HepG2 (cell line): ENCODE measurements around the gene NIFK. TPM values are rescaled to one million over a fixed set of nuclear protein-coding genes. Genes with fewer than 3 reads are reported as not detected.
A peak's percentile ranks its signal among the peaks of the same experiment; 100 is the strongest.

Experiments used
- ATF6 ChIP-seq: sonication (generic); formaldehyde crosslinking; conservative IDR thresholded peaks from 2 replicates; pipeline ENCODE4 v1.4.0; 2020; ENCODE audit warnings: missing genetic modification reagents
- ATF7 ChIP-seq, 2 experiments: fragments of 450-650 bp in 1 of 2; sonication (generic) in 1 of 2; formaldehyde crosslinking in 1 of 2; IDR thresholded peaks; 2 replicates each; pipeline versions ENCODE4 v1.4.0 to v1.6.1; 2016 to 2020; ENCODE audit warnings: antibody characterized with exemption in 1 of 2, mild to moderate bottlenecking in 1 of 2, missing genetic modification reagents in 1 of 2
- DPF2 ChIP-seq: sonication (generic); formaldehyde crosslinking; IDR thresholded peaks from 2 replicates; pipeline ENCODE4 v1.4.0; 2020; ENCODE audit warnings: mild to moderate bottlenecking, low read depth, missing genetic modification reagents, borderline replicate concordance
- HDAC1 ChIP-seq: sonication (generic); formaldehyde crosslinking; IDR thresholded peaks from 2 replicates; pipeline ENCODE4 v1.5.1; 2020; ENCODE audit warnings: mild to moderate bottlenecking, missing genetic modification reagents
- HNF1B ChIP-seq: sonication (generic); formaldehyde crosslinking; IDR thresholded peaks from 2 replicates; pipeline ENCODE4 v1.5.1; 2020; ENCODE audit warnings: mild to moderate bottlenecking, moderate library complexity, missing genetic modification reagents
- HNRNPK ChIP-seq: fragments of 200-400 bp; formaldehyde crosslinking; IDR thresholded peaks from 2 replicates; pipeline ENCODE4 v1.6.1; 2018; ENCODE audit warnings: low read length, low read depth, moderate library complexity, mild to moderate bottlenecking; ENCODE audit not compliant: poor library complexity, severe bottlenecking
- IRF9 ChIP-seq: sonication (generic); formaldehyde crosslinking; IDR thresholded peaks from 2 replicates; pipeline ENCODE4 v1.8.0; 2022; ENCODE audit warnings: missing genetic modification reagents, mild to moderate bottlenecking, borderline replicate concordance
- JUND ChIP-seq: sonication (generic); formaldehyde crosslinking; IDR thresholded peaks from 2 replicates; pipeline ENCODE4 v1.8.0; 2022; ENCODE audit warnings: mild to moderate bottlenecking, missing genetic modification reagents
- KDM6A ChIP-seq: IDR thresholded peaks from 2 replicates; pipeline ENCODE4 v1.6.1; 2016; ENCODE audit warnings: low read depth
- MEIS1 ChIP-seq: sonication (generic); formaldehyde crosslinking; IDR thresholded peaks from 2 replicates; pipeline ENCODE4 v1.9.0; 2021; ENCODE audit warnings: mild to moderate bottlenecking, missing genetic modification reagents, moderate library complexity, borderline replicate concordance
- MTERF4 ChIP-seq: sonication (generic); formaldehyde crosslinking; IDR thresholded peaks from 2 replicates; pipeline ENCODE4 v1.8.0; 2023; ENCODE audit warnings: mild to moderate bottlenecking, missing genetic modification reagents
- POLR2A ChIP-seq, 2 experiments: IDR thresholded peaks; 2 replicates each; pipeline ENCODE4 v1.6.1; 2011; ENCODE audit warnings: low read depth in 2 of 2, low read length in 2 of 2, mild to moderate bottlenecking in 1 of 2, moderate library complexity in 1 of 2; ENCODE audit not compliant: insufficient read depth in 1 of 2
- POLR2G ChIP-seq: fragments of 200-400 bp; formaldehyde crosslinking; IDR thresholded peaks from 2 replicates; pipeline ENCODE4 v1.6.1; 2018; ENCODE audit warnings: mild to moderate bottlenecking, low read depth, low read length, moderate library complexity
- RFX3 ChIP-seq: IDR thresholded peaks from 2 replicates; pipeline ENCODE4 v1.6.1; 2016; ENCODE audit warnings: missing biosample characterization, missing genetic modification reagents
- SATB2 ChIP-seq: sonication (generic); formaldehyde crosslinking; IDR thresholded peaks from 2 replicates; pipeline ENCODE4 v1.5.0; 2020; ENCODE audit warnings: missing genetic modification reagents
- SMAD9 ChIP-seq: sonication (generic); formaldehyde crosslinking; IDR thresholded peaks from 2 replicates; pipeline ENCODE4 v1.5.1; 2020; ENCODE audit warnings: mild to moderate bottlenecking, missing genetic modification reagents
- SOX6 ChIP-seq, 2 experiments: fragments of 450-650 bp in 1 of 2; sonication (generic) in 1 of 2; formaldehyde crosslinking in 1 of 2; IDR thresholded peaks; 2 replicates each; pipeline versions ENCODE4 v1.4.0 to v1.6.1; 2017 to 2020; ENCODE audit warnings: antibody characterized with exemption in 1 of 2, mild to moderate bottlenecking in 1 of 2, missing genetic modification reagents in 1 of 2
- SP4 ChIP-seq: sonication (generic); formaldehyde crosslinking; IDR thresholded peaks from 2 replicates; pipeline ENCODE4 v1.8.1; 2023; ENCODE audit warnings: mild to moderate bottlenecking, missing genetic modification reagents
- THAP11 ChIP-seq: IDR thresholded peaks from 2 replicates; pipeline ENCODE4 v1.6.1; 2016; ENCODE audit warnings: missing biosample characterization, missing genetic modification reagents
- TMF1 ChIP-seq: sonication (generic); formaldehyde crosslinking; IDR thresholded peaks from 2 replicates; pipeline ENCODE4 v1.8.1; 2022; ENCODE audit warnings: low read depth, missing genetic modification reagents
- ZBTB21 ChIP-seq: sonication (generic); formaldehyde crosslinking; IDR thresholded peaks from 2 replicates; pipeline ENCODE4 v1.4.0; 2020; ENCODE audit warnings: missing genetic modification reagents
- ZNF260 ChIP-seq: sonication (generic); formaldehyde crosslinking; IDR thresholded peaks from 2 replicates; pipeline ENCODE4 v1.4.0; 2020; ENCODE audit warnings: missing genetic modification reagents, low read depth, mild to moderate bottlenecking, borderline replicate concordance
- ZNF333 ChIP-seq: sonication (generic); formaldehyde crosslinking; IDR thresholded peaks from 2 replicates; pipeline ENCODE4 v1.4.0; 2020; ENCODE audit warnings: mild to moderate bottlenecking, missing genetic modification reagents, borderline replicate concordance
- ZNF34 ChIP-seq: sonication (generic); formaldehyde crosslinking; IDR thresholded peaks from 2 replicates; pipeline ENCODE4 v1.4.0; 2020; ENCODE audit warnings: mild to moderate bottlenecking, missing genetic modification reagents, borderline replicate concordance
- ZNF543 ChIP-seq: sonication (generic); formaldehyde crosslinking; IDR thresholded peaks from 2 replicates; pipeline ENCODE4 v1.4.0; 2020; ENCODE audit warnings: mild to moderate bottlenecking, missing genetic modification reagents
- polyA plus RNA-seq, 8 experiments: library from polyadenylated mRNA; depleted of rRNA in 3 of 8; stranded (reverse) in 7 of 8; unstranded in 1 of 8; fragments of >200 nt; fragmentation: Illumina TruSeq in 4 of 8; extraction: Trizol in 4 of 8; gene quantifications; 2 replicates each; pipeline versions ENCODE4 v1.2.1 to v1.2.3, GENCODE V29; 2011 to 2016; ENCODE audit warnings: low read depth in 4 of 8, missing spikeins in 1 of 8, mixed read lengths in 1 of 8; ENCODE audit not compliant: insufficient read depth in 1 of 8
- total RNA-seq, 5 experiments: library from RNA; depleted of rRNA; stranded (reverse); fragments of >200 nt; fragmentation: Illumina TruSeq; extraction: Trizol; gene quantifications; 2 replicates each; pipeline ENCODE4 v1.2.3, GENCODE V29; 2016; ENCODE audit warnings: low read depth in 1 of 5

NIFK gene
- total and polyA plus RNA-seq, 2 of the 13 experiments (the other 11 are each of a cell fraction or from before 2014, with no cell fraction given) = 19.6 to 105 TPM

- TF ChIP-seq TMF1 (CRISPR knock-in tag) (no peak), MTERF4 (CRISPR knock-in tag) (no peak), SP4 (CRISPR knock-in tag) (no peak), ZBTB21 (CRISPR knock-in tag) (peak; percentile 73), SATB2 (no peak), ATF6 (CRISPR knock-in tag) (no peak), ZNF260 (CRISPR knock-in tag) (no peak), JUND (CRISPR knock-in tag) (no peak), ZNF543 (CRISPR knock-in tag) (no peak), POLR2A (IDR thresholded peaks at IDR 0.05; ENCODE audit: insufficient read depth in 1 of 2, low read depth in 2 of 2, low read length in 2 of 2) (no peak), POLR2G (no peak), THAP11 (CRISPR knock-in tag) (0 out of 2 replicates have a peak, but pooled peaks have one; percentile 34), HNRNPK (no peak), HNF1B (CRISPR knock-in tag) (peak; percentile 68; the same call in 1 of the 2 replicates), MEIS1 (CRISPR knock-in tag) (no peak), SMAD9 (CRISPR knock-in tag) (no peak), IRF9 (CRISPR knock-in tag) (no peak), DPF2 (CRISPR knock-in tag) (no peak), HDAC1 (CRISPR knock-in tag) (no peak; the same call in 1 of the 2 replicates), SOX6 (IDR thresholded peaks at IDR 0.05) (no peak), SOX6 (CRISPR knock-in tag; IDR thresholded peaks at IDR 0.05) (peak; percentile 35; the same call in 1 of the 2 replicates), KDM6A (CRISPR knock-in tag) (no peak), ATF7 (IDR thresholded peaks at IDR 0.05) (no peak), ATF7 (CRISPR knock-in tag; IDR thresholded peaks at IDR 0.05) (no peak), RFX3 (no peak), ZNF34 (no peak), ZNF333 (CRISPR knock-in tag) (no peak)
These were observed 29.2 kb downstream of the NIFK start (continued) for GRCh38 chr2:121707344-121707919.
